ENCODE measurements around the gene RHOD. TPM values are rescaled to one million over a fixed set of nuclear protein-coding genes. Genes with fewer than 3 reads are reported as not detected.

RHOD gene
- total RNA-seq, 2 experiments from 2014 or later = 0.57 to 0.87 TPM

- intact Hi-C loops (cut with micrococcal nuclease) = loop anchor here (1.0 kb wide), 1 partner anchor 16 kb away; no protein-coding TSS in a partner anchor
- H3K27ac Mint-ChIP-seq = no peak overlapping the region
- H3K9me3 Mint-ChIP-seq = no peaks in the 10 kb centered on the region
- H3K36me3 Mint-ChIP-seq = no peaks in the 10 kb centered on the region
- H3K4me3 Mint-ChIP-seq = no peak overlapping the region
- peak; percentile 54 for DNase-seq
- ChIA-PET CTCF (interaction anchor here (1.1 to 7.6 kb wide), 4 partner anchors 8 to 112 kb away, joined by 3 to 81 read pairs (median 5); no protein-coding TSS in a partner anchor), POLR2A (no interaction called here)
- peaks cover 4% of the 10 kb centered on the region for H3K27me3 Mint-ChIP-seq
- H3K4me1 Mint-ChIP-seq (ENCODE audit: low read depth) = peaks cover 21% of the 10 kb centered on the region
These were observed 1.7 kb upstream of the RHOD start for GRCh38 chr11:67054836-67055523.

DNA sequence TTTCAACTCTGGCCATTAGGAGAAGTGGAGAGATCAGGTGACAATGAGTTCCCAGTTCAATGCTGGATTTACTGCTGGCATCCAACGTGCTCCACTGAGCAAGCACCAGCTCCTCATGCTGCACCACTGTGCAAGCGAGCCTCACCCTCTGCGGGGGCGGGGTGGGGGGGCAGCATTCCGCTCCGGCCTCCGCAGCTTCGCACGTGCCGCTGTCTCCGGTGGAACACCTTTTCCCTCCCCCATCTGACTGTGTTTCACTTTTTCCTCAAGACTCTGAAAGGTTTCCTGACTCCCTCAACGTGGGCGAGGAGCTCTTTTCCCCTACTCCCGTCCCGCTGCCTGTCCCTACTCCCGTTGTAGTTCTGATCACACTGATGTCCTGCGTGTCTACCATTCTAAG, 835 bp upstream of the RHOD start:
- Mint-ChIP-seq H3K4me3 (peak overlapping the region; percentile 70), H3K4me1 (ENCODE audit: low read depth) (peaks cover 21% of the 10 kb centered on the region), H3K36me3 (no peaks in the 10 kb centered on the region), H3K27me3 (peaks cover 4% of the 10 kb centered on the region), H3K27ac (no peak overlapping the region), H3K9me3 (no peaks in the 10 kb centered on the region)
- POLR2A ChIA-PET = no interaction called here
- intact Hi-C loops (cut with micrococcal nuclease) = no loop called here
- CTCF ChIA-PET = interaction anchor here (1.1 to 7.6 kb wide), 3 partner anchors 9 to 15 kb away, joined by 3 to 81 read pairs (median 7); no protein-coding TSS in a partner anchor
- DNase-seq = peak; percentile 24

DNA sequence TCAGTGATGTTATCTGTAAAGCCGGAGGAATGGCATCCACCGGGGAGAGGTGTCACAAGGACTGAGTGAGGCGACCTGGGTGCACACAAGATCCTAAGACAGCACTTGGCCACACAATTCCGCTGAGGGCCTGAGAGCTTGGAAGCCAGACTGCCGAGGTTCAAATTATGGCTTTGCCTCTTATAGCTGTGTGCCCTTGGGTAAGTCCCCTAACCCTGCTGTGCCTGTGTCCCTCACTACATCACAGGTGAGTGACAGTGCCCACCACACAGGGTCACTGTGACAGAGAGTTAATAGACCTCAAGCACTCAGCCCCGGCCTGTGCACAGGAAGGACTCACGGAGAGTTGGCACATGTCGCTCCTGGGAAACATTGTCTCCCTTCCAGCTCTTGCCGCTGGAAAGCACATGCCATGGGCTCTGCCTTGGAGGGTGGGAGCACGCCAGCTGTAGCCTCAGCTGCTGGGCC, 592 bp downstream of the RHOD start:
- CTCF ChIA-PET = interaction anchor here (7.6 kb wide), 1 partner anchor 14 kb away, joined by 81 read pairs; no protein-coding TSS in a partner anchor
- intact Hi-C loops (cut with micrococcal nuclease) = no loop called here
- POLR2A ChIA-PET = no interaction called here
- no peak for DNase-seq
- Mint-ChIP-seq H3K36me3 (no peaks in the 10 kb centered on the region), H3K27ac (no peak overlapping the region), H3K9me3 (no peaks in the 10 kb centered on the region), H3K4me1 (ENCODE audit: low read depth) (peaks cover 21% of the 10 kb centered on the region), H3K27me3 (peaks cover 2% of the 10 kb centered on the region), H3K4me3 (no peak overlapping the region)

DNA sequence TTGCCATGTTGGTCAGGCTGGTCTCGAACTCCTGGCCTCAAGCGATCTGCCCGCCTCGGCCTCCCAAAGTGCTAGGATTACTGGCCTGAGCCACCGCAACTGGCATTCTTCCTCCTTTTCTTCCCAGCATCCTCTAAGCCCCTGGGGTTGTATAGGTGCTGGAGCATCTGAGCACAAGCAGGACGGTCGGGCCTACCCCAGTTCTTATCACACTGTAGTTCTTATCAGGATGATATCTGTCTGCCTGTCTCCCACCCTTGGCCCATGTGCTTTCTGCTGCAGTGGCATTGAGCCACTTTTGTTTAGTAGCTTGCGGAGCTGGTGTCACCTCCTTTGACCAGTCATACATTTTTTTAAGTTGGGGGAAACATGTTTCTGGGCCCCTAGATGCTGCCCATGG, 1.9 kb downstream of the RHOD start:
- no peak for DNase-seq
- H3K4me1 Mint-ChIP-seq (ENCODE audit: low read depth) = peaks cover 21% of the 10 kb centered on the region
- peaks cover 2% of the 10 kb centered on the region for H3K27me3 Mint-ChIP-seq
- H3K9me3 Mint-ChIP-seq = no peaks in the 10 kb centered on the region
- H3K36me3 Mint-ChIP-seq = no peaks in the 10 kb centered on the region
- intact Hi-C loops (cut with micrococcal nuclease) = no loop called here
- CTCF ChIA-PET = no interaction called here
- no peak overlapping the region for H3K4me3 Mint-ChIP-seq
- POLR2A ChIA-PET = no interaction called here
- no peak overlapping the region for H3K27ac Mint-ChIP-seq

DNA sequence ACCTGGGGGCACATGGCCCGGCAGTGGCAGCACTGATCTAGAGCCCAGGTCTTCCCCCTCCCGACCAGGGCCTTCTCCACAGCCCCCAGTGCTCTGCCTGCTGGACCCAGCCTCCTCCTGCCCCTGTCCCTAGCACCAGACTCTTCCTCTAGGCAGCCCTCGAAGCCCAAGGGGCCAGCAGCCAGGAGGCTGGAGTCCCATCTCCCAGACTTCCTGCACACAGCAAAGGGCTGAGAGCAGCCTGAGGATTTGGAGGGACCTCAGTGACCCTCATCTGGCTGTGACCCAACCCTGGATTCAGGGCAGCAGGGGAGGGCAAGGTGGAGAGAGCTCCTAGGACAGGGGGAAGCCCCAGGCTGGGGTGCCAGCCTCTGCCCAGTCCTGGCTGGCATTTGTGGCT, 3.0 kb downstream of the RHOD start:
- no peaks in the 10 kb centered on the region for H3K9me3 Mint-ChIP-seq
- no peak overlapping the region for H3K27ac Mint-ChIP-seq
- no peak overlapping the region for H3K4me3 Mint-ChIP-seq
- H3K36me3 Mint-ChIP-seq = no peaks in the 10 kb centered on the region
- CTCF ChIA-PET = interaction anchor here (1.4 kb wide), 1 partner anchor 11 kb away, joined by 7 read pairs; no protein-coding TSS in a partner anchor
- H3K27me3 Mint-ChIP-seq = peaks cover 2% of the 10 kb centered on the region
- peaks cover 21% of the 10 kb centered on the region for H3K4me1 Mint-ChIP-seq (ENCODE audit: low read depth)
- POLR2A ChIA-PET = no interaction called here
- intact Hi-C loops (cut with micrococcal nuclease) = no loop called here
- no peak for DNase-seq

- Mint-ChIP-seq H3K4me3 (no peak overlapping the region), H3K36me3 (no peaks in the 10 kb centered on the region), H3K9me3 (no peaks in the 10 kb centered on the region), H3K27ac (no peak overlapping the region), H3K27me3 (peaks cover 2% of the 10 kb centered on the region), H3K4me1 (ENCODE audit: low read depth) (peaks cover 16% of the 10 kb centered on the region)
- ChIA-PET CTCF (interaction anchor here (1.4 kb wide), 1 partner anchor 11 kb away, joined by 7 read pairs; no protein-coding TSS in a partner anchor), POLR2A (no interaction called here)
- intact Hi-C loops (cut with micrococcal nuclease) = no loop called here
- DNase-seq = no peak
These were observed 3.5 kb downstream of the RHOD start for GRCh38 chr11:67060111-67060522.

GRCh38 chr11:67062526-67063373, 6.1 kb downstream of the RHOD start:
- Mint-ChIP-seq H3K4me3 (no peak overlapping the region), H3K4me1 (ENCODE audit: low read depth) (no peaks in the 10 kb centered on the region), H3K9me3 (no peaks in the 10 kb centered on the region), H3K27me3 (no peaks in the 10 kb centered on the region), H3K27ac (no peak overlapping the region), H3K36me3 (no peaks in the 10 kb centered on the region)
- intact Hi-C loops (cut with micrococcal nuclease) = no loop called here
- no peak for DNase-seq
- ChIA-PET CTCF (no interaction called here), POLR2A (no interaction called here)

GRCh38 chr11:67066333-67066709, 9.7 kb downstream of the RHOD start:
- POLR2A ChIA-PET = no interaction called here
- H3K36me3 Mint-ChIP-seq = no peaks in the 10 kb centered on the region
- intact Hi-C loops (cut with micrococcal nuclease) = no loop called here
- no peaks in the 10 kb centered on the region for H3K4me1 Mint-ChIP-seq (ENCODE audit: low read depth)
- H3K4me3 Mint-ChIP-seq = no peak overlapping the region
- H3K27ac Mint-ChIP-seq = no peak overlapping the region
- DNase-seq = no peak
- no peaks in the 10 kb centered on the region for H3K27me3 Mint-ChIP-seq
- no peaks in the 10 kb centered on the region for H3K9me3 Mint-ChIP-seq
- CTCF ChIA-PET = interaction anchor here (1.0 to 1.1 kb wide), 2 partner anchors 11 to 102 kb away, joined by 3 read pairs; no protein-coding TSS in a partner anchor

- H3K4me3 Mint-ChIP-seq = peak overlapping the region; percentile 3
- peaks cover 3% of the 10 kb centered on the region for H3K27me3 Mint-ChIP-seq
- H3K27ac Mint-ChIP-seq = no peak overlapping the region
- ChIA-PET POLR2A (no interaction called here), CTCF (interaction anchor here (0.6 to 8.4 kb wide), 10 partner anchors 10 to 188 kb away, joined by 3 to 81 read pairs (median 4); partner anchors contain the start of gene RHOD)
- no peaks in the 10 kb centered on the region for H3K36me3 Mint-ChIP-seq
- H3K4me1 Mint-ChIP-seq (ENCODE audit: low read depth) = peaks cover 4% of the 10 kb centered on the region
- intact Hi-C loops (cut with micrococcal nuclease) = loop anchor here (1.0 to 2.0 kb wide), 2 partner anchors 17 to 377 kb away; no protein-coding TSS in a partner anchor
- H3K9me3 Mint-ChIP-seq = no peaks in the 10 kb centered on the region
- DNase-seq = peak; percentile 87
These were observed 15.0 kb downstream of the RHOD start for GRCh38 chr11:67071420-67072284.

DNA sequence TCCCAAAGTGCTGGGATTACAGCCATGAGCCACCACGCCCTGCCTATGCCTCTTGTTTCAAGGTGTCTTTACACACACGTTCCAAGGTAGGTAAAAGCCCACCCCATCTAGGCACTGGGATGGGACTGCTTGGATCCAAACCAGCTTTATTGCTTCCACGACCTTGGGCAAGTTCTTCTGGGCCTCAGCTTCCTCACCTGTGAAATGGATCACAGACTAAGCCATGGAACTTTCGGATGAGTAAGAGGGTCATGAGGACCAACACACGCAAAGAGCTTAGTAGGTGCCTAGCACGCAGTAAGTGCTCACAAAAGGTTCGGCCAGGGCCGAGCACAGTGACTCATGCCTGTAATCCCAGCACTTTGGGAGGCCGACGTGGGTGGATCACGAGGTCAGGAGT, 15.6 kb downstream of the RHOD start:
- H3K9me3 Mint-ChIP-seq = no peaks in the 10 kb centered on the region
- no peak overlapping the region for H3K4me3 Mint-ChIP-seq
- no peak overlapping the region for H3K27ac Mint-ChIP-seq
- POLR2A ChIA-PET = no interaction called here
- no peaks in the 10 kb centered on the region for H3K36me3 Mint-ChIP-seq
- CTCF ChIA-PET = interaction anchor here (0.6 to 8.4 kb wide), 11 partner anchors 9 to 536 kb away, joined by 3 to 81 read pairs (median 4); partner anchors contain the start of gene RHOD
- H3K27me3 Mint-ChIP-seq = peaks cover 3% of the 10 kb centered on the region
- peaks cover 4% of the 10 kb centered on the region for H3K4me1 Mint-ChIP-seq (ENCODE audit: low read depth)
- intact Hi-C loops (cut with micrococcal nuclease) = loop anchor here (2.0 kb wide), 1 partner anchor 377 kb away; no protein-coding TSS in a partner anchor
- DNase-seq = no peak

GRCh38 chr11:67073908-67074307, 17.3 kb downstream of the RHOD start:
- Mint-ChIP-seq H3K4me1 (ENCODE audit: low read depth) (peaks cover 10% of the 10 kb centered on the region), H3K27me3 (peaks cover 3% of the 10 kb centered on the region), H3K4me3 (no peak overlapping the region), H3K36me3 (no peaks in the 10 kb centered on the region), H3K27ac (no peak overlapping the region), H3K9me3 (no peaks in the 10 kb centered on the region)
- ChIA-PET POLR2A (no interaction called here), CTCF (interaction anchor here (8.4 kb wide), 1 partner anchor 20 kb away, joined by 81 read pairs; the partner anchor contains the start of gene RHOD)
- intact Hi-C loops (cut with micrococcal nuclease) = loop anchor here (2.0 kb wide), 1 partner anchor 379 kb away; no protein-coding TSS in a partner anchor
- DNase-seq = no peak

All from activated CD4-positive, alpha-beta memory T cell treated with anti-CD3 and anti-CD28 coated beads for 36 hours (primary cell).